ENCODE results near the gene CPS1.

DNA sequence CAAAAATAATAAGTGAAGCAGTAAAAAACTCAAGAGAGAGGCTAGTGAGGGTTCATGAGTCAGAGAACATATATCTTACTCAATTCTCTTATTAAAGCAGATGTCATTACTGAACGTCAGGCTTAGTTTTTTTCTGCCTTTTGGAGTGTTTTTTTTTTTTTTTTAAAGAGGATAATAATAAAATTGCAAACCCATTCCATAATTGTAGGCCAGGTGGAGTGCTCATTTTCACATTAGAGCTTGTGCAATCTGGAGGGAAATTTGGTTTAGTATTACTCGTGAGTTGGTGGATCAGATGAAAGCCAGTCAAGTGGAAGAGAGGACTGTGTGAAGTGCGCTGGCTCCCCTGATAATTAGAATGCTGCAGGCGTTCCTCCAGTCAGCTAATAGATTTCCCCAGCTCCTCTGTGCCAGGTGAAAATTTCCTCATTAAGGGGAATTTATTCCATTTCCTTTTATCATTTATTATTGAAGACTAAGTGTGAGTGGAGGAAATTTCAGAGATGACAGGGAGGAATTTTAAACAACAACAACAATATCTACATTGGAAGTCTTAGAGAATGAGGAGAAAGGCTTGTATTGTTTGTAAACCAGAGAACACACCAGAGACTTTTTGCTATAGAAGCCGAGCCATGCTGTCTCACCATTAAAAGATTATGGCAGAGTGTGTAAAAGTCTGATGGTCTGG lies 74.6 kb downstream of the CPS1 start:
- TF ChIP-seq, protein P1, sequence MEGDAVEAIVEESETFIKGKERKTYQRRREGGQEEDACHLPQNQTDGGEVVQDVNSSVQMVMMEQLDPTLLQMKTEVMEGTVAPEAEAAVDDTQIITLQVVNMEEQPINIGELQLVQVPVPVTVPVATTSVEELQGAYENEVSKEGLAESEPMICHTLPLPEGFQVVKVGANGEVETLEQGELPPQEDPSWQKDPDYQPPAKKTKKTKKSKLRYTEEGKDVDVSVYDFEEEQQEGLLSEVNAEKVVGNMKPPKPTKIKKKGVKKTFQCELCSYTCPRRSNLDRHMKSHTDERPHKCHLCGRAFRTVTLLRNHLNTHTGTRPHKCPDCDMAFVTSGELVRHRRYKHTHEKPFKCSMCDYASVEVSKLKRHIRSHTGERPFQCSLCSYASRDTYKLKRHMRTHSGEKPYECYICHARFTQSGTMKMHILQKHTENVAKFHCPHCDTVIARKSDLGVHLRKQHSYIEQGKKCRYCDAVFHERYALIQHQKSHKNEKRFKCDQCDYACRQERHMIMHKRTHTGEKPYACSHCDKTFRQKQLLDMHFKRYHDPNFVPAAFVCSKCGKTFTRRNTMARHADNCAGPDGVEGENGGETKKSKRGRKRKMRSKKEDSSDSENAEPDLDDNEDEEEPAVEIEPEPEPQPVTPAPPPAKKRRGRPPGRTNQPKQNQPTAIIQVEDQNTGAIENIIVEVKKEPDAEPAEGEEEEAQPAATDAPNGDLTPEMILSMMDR (IDR thresholded peaks at IDR 0.05; ENCODE audit: low read length), result no peak
- TF ChIP-seq EZH2 (IDR thresholded peaks at IDR 0.05; ENCODE audit: borderline replicate concordance, low read length), result no peak

Measured in OCI-LY1 (cell line).